CD4-positive, CD25-positive, alpha-beta regulatory T cell (primary cell): Measurements from ENCODE around the gene YPEL1. TPM values are rescaled to one million over a fixed set of nuclear protein-coding genes. Genes with fewer than 3 reads are reported as not detected.

Experiments used
- ATAC-seq, 2 donors: fragments of 150-1000 bp; cut with Tn5 transposase; one replicate each; pipeline ENCODE4 v1.10.0; 2021; ENCODE audit warnings: low read depth in 2 of 2, moderate number of reproducible peaks in 2 of 2, moderate library complexity in 1 of 2
- DNase-seq, 3 donors: peaks; one replicate each; pipeline versions ENCODE4 v3.0.0 to v3.0.0-alpha.2; 2012 to 2022; ENCODE audit warnings: mixed read lengths in 1 of 3
- H3K27ac ChIP-seq: one replicate; pipeline ENCODE4 v1.7.0; 2013; ENCODE audit warnings: mild to moderate bottlenecking, low read length; ENCODE audit not compliant: insufficient read depth, poor library complexity, severe bottlenecking
- H3K27me3 ChIP-seq: one replicate; pipeline ENCODE4 v1.7.0; 2013; ENCODE audit warnings: low read length; ENCODE audit not compliant: control insufficient read depth, insufficient read depth
- H3K36me3 ChIP-seq: one replicate; pipeline ENCODE4 v1.7.0; 2013; ENCODE audit warnings: mild to moderate bottlenecking, low read length, moderate library complexity; ENCODE audit not compliant: control insufficient read depth, insufficient read depth
- H3K4me1 ChIP-seq: 2 replicates; pipeline ENCODE4 v1.7.0; 2013; ENCODE audit warnings: mild to moderate bottlenecking, low read length; ENCODE audit not compliant: insufficient read depth, control insufficient read depth, poor library complexity, severe bottlenecking
- H3K4me3 ChIP-seq: one replicate; pipeline ENCODE4 v1.7.0; 2013; ENCODE audit warnings: low read depth, mild to moderate bottlenecking, low read length, moderate library complexity
- H3K9me3 ChIP-seq, 2 experiments: 1 replicate in 1 of 2; 2 replicates in 1 of 2; pipeline ENCODE4 v1.7.0; 2013; ENCODE audit warnings: low read length in 2 of 2, mild to moderate bottlenecking in 1 of 2, moderate library complexity in 1 of 2; ENCODE audit not compliant: control insufficient read depth in 2 of 2
- H3K27ac Mint-ChIP-seq, 3 donors: one replicate each; pipeline ENCODE4 v1.8.0; 2020 to 2022; ENCODE audit warnings: mild to moderate bottlenecking in 3 of 3, mixed read lengths in 3 of 3, moderate library complexity in 2 of 3
- H3K27me3 Mint-ChIP-seq: one replicate; pipeline ENCODE4 v1.8.0; 2022; ENCODE audit warnings: mild to moderate bottlenecking, mixed read lengths
- H3K36me3 Mint-ChIP-seq: one replicate; pipeline ENCODE4 v1.8.0; 2020; ENCODE audit warnings: mixed read lengths
- H3K4me1 Mint-ChIP-seq, 4 donors: one replicate each; pipeline ENCODE4 v1.8.0; 2020 to 2022; ENCODE audit warnings: mixed read lengths in 4 of 4, mild to moderate bottlenecking in 1 of 4
- H3K4me3 Mint-ChIP-seq, 4 donors: one replicate each; pipeline ENCODE4 v1.8.0; 2020 to 2022; ENCODE audit warnings: mild to moderate bottlenecking in 4 of 4, mixed read lengths in 4 of 4, moderate library complexity in 3 of 4
- H3K9me3 Mint-ChIP-seq, 7 donors: one replicate each; pipeline ENCODE4 v1.8.0; 2020 to 2022; ENCODE audit warnings: mixed read lengths in 7 of 7, mild to moderate bottlenecking in 3 of 7, moderate library complexity in 2 of 7
- polyA plus RNA-seq, 4 donors: library from polyadenylated mRNA; unstranded; fragments of 300-500 nt; fragmentation: Illumina TruSeq; gene quantifications; one replicate each; pipeline ENCODE4 v1.2.3, GENCODE V29; 2021
- total RNA-seq: library from RNA; stranded (reverse); gene quantifications from one replicate; pipeline ENCODE4 v1.2.3, GENCODE V29; 2022

The YPEL1 gene
- total and polyA plus RNA-seq, 5 donors from 2014 or later = 5.4 to 20.1 (median 9.5) TPM

DNA sequence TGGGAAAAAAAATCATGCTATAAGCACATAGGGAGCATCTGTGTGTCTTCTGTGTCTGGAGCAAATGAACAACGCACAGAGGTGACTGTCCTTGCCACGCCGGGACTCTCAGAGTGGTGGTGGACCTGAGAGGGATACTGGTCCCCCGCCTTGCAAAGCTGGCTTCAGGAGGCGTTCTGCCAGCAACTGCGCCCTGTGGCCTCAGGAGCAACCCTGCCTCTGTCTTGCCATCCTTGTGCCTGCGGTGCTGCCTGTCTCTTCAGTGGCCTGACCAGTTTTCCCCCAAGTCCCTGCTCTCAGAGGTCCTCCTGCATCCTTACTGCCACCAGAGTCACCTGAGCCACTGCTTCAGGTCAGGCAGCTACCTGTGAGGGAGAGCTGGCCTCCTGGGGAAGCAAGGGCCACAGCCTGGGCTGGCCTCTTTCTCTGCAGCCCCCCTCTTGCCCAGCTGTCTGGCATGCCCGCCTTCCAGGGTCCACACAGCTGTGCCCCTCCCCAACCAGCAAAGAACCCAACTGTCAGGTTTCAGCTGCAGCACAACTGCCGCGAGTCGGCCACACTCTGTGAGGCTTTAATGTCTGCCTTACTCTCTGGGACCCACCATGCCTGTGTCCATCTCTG, 30.4 kb upstream of the YPEL1 start:
- peaks cover 90% of the 10 kb centered on the region for H3K36me3 ChIP-seq
- no peak overlapping the region for H3K4me3 ChIP-seq
- DNase-seq (no peak), ATAC-seq (no peak)
- Mint-ChIP-seq H3K36me3 (peaks cover 55% of the 10 kb centered on the region), H3K4me1 (peaks cover 0 to 36% (median 26%) of the 10 kb centered on the region in 4 donors), H3K4me3 (no peak overlapping the region), H3K27me3 (no peaks in the 10 kb centered on the region), H3K27ac (no peak overlapping the region), H3K9me3 (no peaks in the 10 kb centered on the region)
- H3K9me3 ChIP-seq = no peaks in the 10 kb centered on the region
- H3K27ac ChIP-seq = peak overlapping the region; percentile 47
- H3K27me3 ChIP-seq = no peaks in the 10 kb centered on the region
- H3K4me1 ChIP-seq = peaks cover 23% of the 10 kb centered on the region

GRCh38 chr22:21764038-21764804, 28.6 kb upstream of the YPEL1 start:
- Histone ChIP-seq H3K27ac (no peak overlapping the region), H3K4me3 (no peak overlapping the region), H3K36me3 (peaks cover 83% of the 10 kb centered on the region), H3K9me3 (no peaks in the 10 kb centered on the region), H3K4me1 (peaks cover 23% of the 10 kb centered on the region), H3K27me3 (no peaks in the 10 kb centered on the region)
- H3K36me3 Mint-ChIP-seq = peaks cover 54% of the 10 kb centered on the region
- no peak for DNase-seq
- no peaks in the 10 kb centered on the region for H3K27me3 Mint-ChIP-seq
- H3K27ac Mint-ChIP-seq = peak overlapping the region in 2 of 3 donors; percentile 20 to 52
- H3K4me3 Mint-ChIP-seq = no peak overlapping the region
- H3K4me1 Mint-ChIP-seq = peaks cover 0 to 36% (median 26%) of the 10 kb centered on the region in 4 donors
- ATAC-seq = no peak
- no peaks in the 10 kb centered on the region for H3K9me3 Mint-ChIP-seq

- H3K4me3 ChIP-seq = no peak overlapping the region
- no peak overlapping the region for H3K27ac ChIP-seq
- H3K27me3 ChIP-seq = no peaks in the 10 kb centered on the region
- no peaks in the 10 kb centered on the region for H3K9me3 ChIP-seq
- H3K36me3 Mint-ChIP-seq = peaks cover 52% of the 10 kb centered on the region
- no peaks in the 10 kb centered on the region for H3K27me3 Mint-ChIP-seq
- H3K27ac Mint-ChIP-seq = peak overlapping the region in 1 of 3 donors; percentile 52
- H3K9me3 Mint-ChIP-seq = no peaks in the 10 kb centered on the region
- peak in 1 of 3 donors; percentile 17 for DNase-seq
- H3K4me1 Mint-ChIP-seq = peaks cover 0 to 36% (median 27%) of the 10 kb centered on the region in 4 donors
- H3K4me3 Mint-ChIP-seq = no peak overlapping the region
- peaks cover 76% of the 10 kb centered on the region for H3K36me3 ChIP-seq
- peaks cover 23% of the 10 kb centered on the region for H3K4me1 ChIP-seq
- no peak for ATAC-seq
Measured at GRCh38 chr22:21762712-21763581, 27.4 kb upstream of the YPEL1 start.

DNA sequence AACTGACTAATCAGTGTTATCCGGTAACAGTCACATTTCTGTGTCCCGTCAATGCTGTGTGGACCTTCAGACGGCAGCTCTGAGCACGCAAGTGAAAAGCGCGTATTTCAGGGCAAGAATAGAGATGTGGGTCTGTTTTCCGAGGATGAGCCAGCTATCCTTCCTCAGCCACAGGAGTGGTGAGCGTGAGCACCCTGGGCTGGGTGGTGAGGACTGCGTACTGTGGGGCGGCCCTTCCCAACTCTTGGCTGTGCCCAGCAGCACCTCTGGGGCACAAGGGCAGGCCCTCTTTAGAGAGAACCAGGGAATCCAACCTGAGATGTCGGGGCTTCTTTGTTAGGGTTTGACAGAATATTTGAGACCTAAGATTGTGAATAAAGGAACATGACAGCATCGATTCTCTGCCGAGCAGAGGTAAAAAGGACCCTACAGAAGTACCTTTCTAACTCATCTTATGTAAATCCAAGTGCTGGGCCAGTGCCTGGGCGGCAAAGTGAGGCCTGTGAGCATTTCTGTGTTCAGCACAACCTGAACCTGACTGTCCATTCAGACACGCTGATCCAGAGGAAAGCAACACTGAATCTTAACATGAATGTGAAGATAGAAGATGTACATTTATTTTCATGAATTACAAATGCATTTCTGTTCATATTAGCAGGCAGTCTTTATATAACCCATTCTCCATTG, 26.5 kb upstream of the YPEL1 start:
- Mint-ChIP-seq H3K27me3 (no peaks in the 10 kb centered on the region), H3K4me1 (peaks cover 0 to 29% (median 23%) of the 10 kb centered on the region in 4 donors), H3K4me3 (peak overlapping the region in 1 of 4 donors; percentile 40), H3K36me3 (peaks cover 52% of the 10 kb centered on the region), H3K27ac (peak overlapping the region in 1 of 3 donors; percentile 74), H3K9me3 (no peaks in the 10 kb centered on the region)
- Histone ChIP-seq H3K27ac (no peak overlapping the region), H3K36me3 (peaks cover 69% of the 10 kb centered on the region), H3K9me3 (no peaks in the 10 kb centered on the region), H3K4me1 (peaks cover 20% of the 10 kb centered on the region), H3K4me3 (no peak overlapping the region), H3K27me3 (no peaks in the 10 kb centered on the region)
- no peak for DNase-seq
- ATAC-seq = no peak

- Histone ChIP-seq H3K27ac (no peak overlapping the region), H3K27me3 (no peaks in the 10 kb centered on the region), H3K4me3 (no peak overlapping the region), H3K4me1 (peaks cover 20% of the 10 kb centered on the region), H3K36me3 (peaks cover 58% of the 10 kb centered on the region), H3K9me3 (no peaks in the 10 kb centered on the region)
- DNase-seq = no peak
- H3K4me3 Mint-ChIP-seq = no peak overlapping the region
- H3K27ac Mint-ChIP-seq = no peak overlapping the region
- no peaks in the 10 kb centered on the region for H3K9me3 Mint-ChIP-seq
- ATAC-seq = no peak
- peaks cover 0 to 23% (median 22%) of the 10 kb centered on the region in 4 donors for H3K4me1 Mint-ChIP-seq
- H3K27me3 Mint-ChIP-seq = no peaks in the 10 kb centered on the region
- peaks cover 47% of the 10 kb centered on the region for H3K36me3 Mint-ChIP-seq
Measured at GRCh38 chr22:21761086-21761485, 25.5 kb upstream of the YPEL1 start.

DNA sequence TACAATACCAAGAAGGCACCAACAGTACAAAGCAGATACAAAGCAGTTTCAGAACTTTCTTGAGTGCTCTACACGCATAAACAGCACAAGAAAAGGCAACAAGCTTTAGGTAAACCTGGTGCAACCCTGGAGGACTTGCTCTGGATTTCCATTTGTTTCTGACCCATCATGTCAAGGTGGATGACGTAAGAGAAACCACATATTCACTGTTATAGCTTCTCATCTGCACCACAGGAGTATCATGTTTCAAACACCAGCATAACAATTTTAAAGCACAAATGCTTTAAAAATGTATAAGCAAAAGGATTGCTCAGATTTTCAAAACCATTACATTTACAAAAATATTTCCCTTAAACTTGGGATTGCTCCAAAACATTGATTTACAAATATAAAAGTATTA, 25.0 kb upstream of the YPEL1 start:
- Histone ChIP-seq H3K9me3 (no peaks in the 10 kb centered on the region), H3K4me1 (peaks cover 20% of the 10 kb centered on the region), H3K4me3 (no peak overlapping the region), H3K27me3 (no peaks in the 10 kb centered on the region), H3K27ac (no peak overlapping the region), H3K36me3 (peaks cover 54% of the 10 kb centered on the region)
- peaks cover 0 to 23% (median 21%) of the 10 kb centered on the region in 4 donors for H3K4me1 Mint-ChIP-seq
- peaks cover 49% of the 10 kb centered on the region for H3K36me3 Mint-ChIP-seq
- no peak overlapping the region for H3K27ac Mint-ChIP-seq
- no peak overlapping the region for H3K4me3 Mint-ChIP-seq
- DNase-seq = no peak
- no peaks in the 10 kb centered on the region for H3K27me3 Mint-ChIP-seq
- H3K9me3 Mint-ChIP-seq = no peaks in the 10 kb centered on the region
- no peak for ATAC-seq

DNA sequence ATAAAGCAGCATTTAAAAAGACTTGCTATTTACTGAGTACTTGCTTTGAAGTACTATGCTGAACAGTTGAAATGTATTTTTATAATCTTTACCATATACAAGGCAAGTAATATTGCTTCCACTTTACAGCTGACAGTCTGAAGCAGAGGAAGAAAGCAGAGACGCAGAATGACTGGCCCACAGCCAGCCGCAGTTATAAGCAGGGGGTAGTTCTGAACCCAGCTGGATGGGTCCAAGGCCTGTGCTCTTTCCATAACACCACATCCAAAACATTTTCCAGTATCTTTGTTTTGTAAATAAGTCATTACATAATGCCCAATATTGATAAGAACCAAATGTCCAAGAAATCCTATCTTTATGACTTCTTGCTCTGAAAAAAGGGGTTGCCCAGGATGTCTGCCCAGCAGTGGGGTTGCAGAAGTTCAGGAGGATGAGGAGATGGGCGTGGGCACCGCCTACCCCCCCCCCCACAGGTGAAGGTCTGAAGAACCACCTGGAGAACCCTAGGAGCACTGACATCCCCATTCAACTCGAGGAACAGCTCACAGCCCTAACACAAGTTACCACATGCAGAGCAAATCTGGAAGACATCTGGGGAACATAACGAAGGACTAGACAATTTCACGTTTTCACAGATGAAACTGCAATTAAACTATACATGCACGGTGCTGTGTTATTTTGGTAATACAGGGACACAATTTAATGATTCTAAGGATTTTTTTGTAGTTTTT, 24.2 kb upstream of the YPEL1 start:
- ATAC-seq (no peak), DNase-seq (no peak)
- Histone ChIP-seq H3K27ac (no peak overlapping the region), H3K4me1 (peaks cover 17% of the 10 kb centered on the region), H3K27me3 (no peaks in the 10 kb centered on the region), H3K9me3 (no peaks in the 10 kb centered on the region), H3K36me3 (peaks cover 46% of the 10 kb centered on the region), H3K4me3 (no peak overlapping the region)
- Mint-ChIP-seq H3K27me3 (no peaks in the 10 kb centered on the region), H3K4me3 (no peak overlapping the region), H3K36me3 (peaks cover 47% of the 10 kb centered on the region), H3K27ac (no peak overlapping the region), H3K9me3 (no peaks in the 10 kb centered on the region), H3K4me1 (peaks cover 0 to 19% (median 16%) of the 10 kb centered on the region in 4 donors)
